B cell (primary cell): ENCODE results near the gene SLC6A6. TPM values are rescaled to one million over a fixed set of nuclear protein-coding genes. Genes with fewer than 3 reads are reported as not detected.

ENCODE experiments used
- ATAC-seq: fragments of 200-7000 bp; cut with Tn5 transposase; one replicate; pipeline ENCODE4 v1.10.0; 2021; ENCODE audit warnings: low read depth, mild to moderate bottlenecking, moderate number of reproducible peaks, moderate library complexity
- CTCF ChIA-PET: fragments of 350-600 bp; sonication (Branson Sonifier 250); formaldehyde crosslinking; loops from one replicate; lab custom pipeline; 2021; ENCODE audit warnings: antibody characterized with exemption, inconsistent platforms; lab: Charles Lee
- POLR2A ChIA-PET: fragments of 350-600 bp; sonication (Branson Sonifier 250); formaldehyde crosslinking; loops from one replicate; lab custom pipeline; 2021; ENCODE audit warnings: antibody characterized with exemption; lab: Charles Lee
- DNase-seq: peaks from one replicate; pipeline ENCODE4 v3.0.0; 2013
- H2AFZ ChIP-seq: 2 replicates; pipeline ENCODE4 v1.6.1; 2012; ENCODE audit warnings: mild to moderate bottlenecking, low read depth, low read length; ENCODE audit not compliant: insufficient read depth, poor library complexity, severe bottlenecking
- H3K27ac ChIP-seq, 2 donors: 1 replicate in 1 of 2; 2 replicates in 1 of 2; pipeline ENCODE4 v1.5.1; 2012 to 2013; ENCODE audit warnings: low read length in 2 of 2, mild to moderate bottlenecking in 2 of 2, moderate library complexity in 1 of 2
- H3K27me3 ChIP-seq, 4 experiments: fragments of 200-600 bp in 1 of 4; sonication (generic) in 1 of 4; replicated peaks in 1 of 4; 1 replicate in 2 of 4; 2 replicates in 2 of 4; pipeline versions ENCODE4 v1.6.1 to v1.7.0; 2013 to 2016; ENCODE audit warnings: low read length in 3 of 4, mild to moderate bottlenecking in 2 of 4, mixed read lengths in 1 of 4, moderate library complexity in 1 of 4; ENCODE audit not compliant: insufficient read depth in 4 of 4, control insufficient read depth in 3 of 4; ENCODE audit errors: control extremely low read depth in 1 of 4
- H3K36me3 ChIP-seq, 2 experiments: replicated peaks in 1 of 2; 1 replicate in 1 of 2; 2 replicates in 1 of 2; pipeline versions ENCODE4 v1.6.1 to v1.7.1; 2013; ENCODE audit warnings: low read length in 1 of 2; ENCODE audit not compliant: insufficient read depth in 2 of 2, control insufficient read depth in 1 of 2; ENCODE audit errors: control extremely low read depth in 1 of 2, extremely low read depth in 1 of 2
- H3K4me1 ChIP-seq, 2 donors: fragments of 200-600 bp in 1 of 2; sonication (generic) in 1 of 2; 1 replicate in 1 of 2; 2 replicates in 1 of 2; pipeline versions ENCODE4 v1.5.1 to v1.6.1; 2013 to 2017; ENCODE audit warnings: low read length in 2 of 2; ENCODE audit not compliant: control insufficient read depth in 2 of 2, insufficient read depth in 2 of 2
- H3K4me2 ChIP-seq: replicated peaks from 2 replicates; pipeline ENCODE3; 2012; ENCODE audit warnings: mild to moderate bottlenecking, low read depth, low read length; ENCODE audit not compliant: poor library complexity, severe bottlenecking
- H3K4me3 ChIP-seq, 5 experiments: fragments of 200-600 bp in 1 of 5; sonication (generic) in 1 of 5; 1 replicate in 3 of 5; 2 replicates in 2 of 5; pipeline versions ENCODE4 v1.5.1 to v1.7.0; 2011 to 2016; ENCODE audit warnings: low read length in 4 of 5, mild to moderate bottlenecking in 4 of 5, low read depth in 2 of 5, control low read depth in 1 of 5, moderate library complexity in 1 of 5; ENCODE audit not compliant: insufficient read depth in 1 of 5; ENCODE audit errors: control extremely low read depth in 1 of 5, extremely low read depth in 1 of 5
- H3K79me2 ChIP-seq: fragments of 200-600 bp; sonication (generic); one replicate; pipeline ENCODE4 v1.6.0; 2016; ENCODE audit warnings: low read length; ENCODE audit not compliant: control insufficient read depth, insufficient read depth
- H3K9ac ChIP-seq: fragments of 200-600 bp; sonication (generic); 2 replicates; pipeline ENCODE4 v1.6.1; 2017; ENCODE audit warnings: mild to moderate bottlenecking, low read length, moderate library complexity
- H3K9me3 ChIP-seq, 3 donors: one replicate each; pipeline versions ENCODE4 v1.6.1 to v1.7.1; 2013; ENCODE audit warnings: low read length in 2 of 3; ENCODE audit not compliant: control insufficient read depth in 2 of 3, insufficient read depth in 1 of 3; ENCODE audit errors: control extremely low read depth in 1 of 3
- H4K20me1 ChIP-seq: 2 replicates; pipeline ENCODE4 v1.6.0; 2012; ENCODE audit warnings: mild to moderate bottlenecking, low read length; ENCODE audit not compliant: insufficient read depth, control insufficient read depth, poor library complexity, severe bottlenecking
- H3K27ac Mint-ChIP-seq: one replicate; pipeline ENCODE4 v1.8.0; 2021; ENCODE audit warnings: mixed read lengths
- H3K27me3 Mint-ChIP-seq: one replicate; pipeline ENCODE4 v1.8.0; 2021; ENCODE audit warnings: mixed read lengths
- H3K4me1 Mint-ChIP-seq: one replicate; pipeline ENCODE4 v1.8.0; 2021; ENCODE audit warnings: mixed read lengths
- H3K4me3 Mint-ChIP-seq: one replicate; pipeline ENCODE4 v1.8.0; 2021; ENCODE audit warnings: mixed read lengths
- H3K9me3 Mint-ChIP-seq: one replicate; pipeline ENCODE4 v1.8.0; 2022; ENCODE audit warnings: mixed read lengths; ENCODE audit not compliant: insufficient read depth
- EZH2 ChIP-seq: IDR thresholded peaks from 2 replicates; pipeline ENCODE4 v1.6.1; 2012; ENCODE audit warnings: borderline replicate concordance, low read depth, mild to moderate bottlenecking, moderate library complexity, low read length; ENCODE audit not compliant: insufficient read depth, poor library complexity, severe bottlenecking
- WGBS: methylation state at CpG from one replicate; pipeline ENCODE4 v1.1.5; 2013; ENCODE audit warnings: missing lambda C conversion rate; ENCODE audit not compliant: insufficient coverage; 5-methylcytosine and 5-hydroxymethylcytosine counted together
- intact Hi-C: fragments of 100-400 bp; cut with micrococcal nuclease; formaldehyde crosslinking; loops from one replicate; pipeline ENCODE4 v1.10.0; 2022
- polyA plus RNA-seq: library from polyadenylated mRNA; depleted of rRNA; stranded (reverse); fragments of >200 nt; gene quantifications from 2 replicates; pipeline ENCODE4 v1.2.3, GENCODE V29; 2012
- total RNA-seq, 2 donors: library from RNA; stranded (reverse); fragments of 120-200 nt in 1 of 2; gene quantifications; 1 replicate in 1 of 2; 2 replicates in 1 of 2; pipeline versions ENCODE4 v1.2.3 to v1.2.4, GENCODE V29; 2013 to 2022
- TF ChIP-seq, protein P1 (sequence below): fragments of 200-600 bp; IDR thresholded peaks from one replicate; pipeline ENCODE4 v1.8.0; 2022; ENCODE audit warnings: antibody characterized with exemption, mild to moderate bottlenecking

SLC6A6 gene
- total and polyA plus RNA-seq, 2 donors (not counting 1 experiment from before 2014, with no cell fraction given): 34.2 to 48.7 TPM

DNA sequence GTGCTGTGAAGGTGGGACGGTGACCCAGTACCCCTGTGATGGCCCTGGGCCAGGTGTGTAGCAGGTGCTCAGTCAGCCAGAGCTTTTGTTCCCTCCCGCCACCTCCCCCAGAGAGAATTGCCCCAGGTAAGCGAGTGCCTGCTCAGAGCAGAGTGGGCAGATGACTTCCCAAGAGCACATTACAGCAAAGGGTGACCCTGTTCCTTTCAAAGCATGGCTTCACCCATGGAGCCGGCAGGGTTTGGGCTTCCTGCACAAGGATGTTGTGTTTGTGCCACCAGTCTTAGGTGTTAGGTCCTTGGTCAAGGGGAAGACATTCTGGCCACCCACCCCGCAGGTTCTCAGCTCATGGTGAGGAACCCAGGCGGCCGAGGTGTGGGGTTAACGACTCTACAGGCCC, 30.7 kb downstream of the SLC6A6 start:
- DNase-seq: no peak
- intact Hi-C loops: no loop called here
- Histone ChIP-seq H3K4me1 (peaks cover 65 to 80% of the 10 kb centered on the region in 2 donors), H2AFZ (no peak overlapping the region), H3K79me2 (peaks cover 61% of the 10 kb centered on the region), H3K36me3 (no peaks in the 10 kb centered on the region), H3K4me2 (peak overlapping the region; percentile 81), H3K4me3 (peak overlapping the region in 2 of 5 experiments; percentile 3 to 59), H3K27me3 (no peaks in the 10 kb centered on the region), H3K9me3 (no peaks in the 10 kb centered on the region), H3K27ac (peak overlapping the region; percentile 93 to 98), H3K9ac (peak overlapping the region; percentile 63), H4K20me1 (peaks cover 5% of the 10 kb centered on the region)
- CTCF ChIA-PET: interaction anchor here (0.6 to 2.7 kb wide), 5 partner anchors 23 to 34 kb away, joined by 3 to 22 read pairs (median 6); partner anchors contain the start of gene SLC6A6
- no peak for ATAC-seq
- Mint-ChIP-seq H3K4me1 (peaks cover 79% of the 10 kb centered on the region), H3K4me3 (peak overlapping the region; percentile 80), H3K27me3 (no peaks in the 10 kb centered on the region), H3K9me3 (no peaks in the 10 kb centered on the region), H3K27ac (peak overlapping the region; percentile 94)
- WGBS: 77% methylated on average over 6 of the region's 8 CpGs
- TF ChIP-seq, protein P1, sequence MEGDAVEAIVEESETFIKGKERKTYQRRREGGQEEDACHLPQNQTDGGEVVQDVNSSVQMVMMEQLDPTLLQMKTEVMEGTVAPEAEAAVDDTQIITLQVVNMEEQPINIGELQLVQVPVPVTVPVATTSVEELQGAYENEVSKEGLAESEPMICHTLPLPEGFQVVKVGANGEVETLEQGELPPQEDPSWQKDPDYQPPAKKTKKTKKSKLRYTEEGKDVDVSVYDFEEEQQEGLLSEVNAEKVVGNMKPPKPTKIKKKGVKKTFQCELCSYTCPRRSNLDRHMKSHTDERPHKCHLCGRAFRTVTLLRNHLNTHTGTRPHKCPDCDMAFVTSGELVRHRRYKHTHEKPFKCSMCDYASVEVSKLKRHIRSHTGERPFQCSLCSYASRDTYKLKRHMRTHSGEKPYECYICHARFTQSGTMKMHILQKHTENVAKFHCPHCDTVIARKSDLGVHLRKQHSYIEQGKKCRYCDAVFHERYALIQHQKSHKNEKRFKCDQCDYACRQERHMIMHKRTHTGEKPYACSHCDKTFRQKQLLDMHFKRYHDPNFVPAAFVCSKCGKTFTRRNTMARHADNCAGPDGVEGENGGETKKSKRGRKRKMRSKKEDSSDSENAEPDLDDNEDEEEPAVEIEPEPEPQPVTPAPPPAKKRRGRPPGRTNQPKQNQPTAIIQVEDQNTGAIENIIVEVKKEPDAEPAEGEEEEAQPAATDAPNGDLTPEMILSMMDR: no peak
- TF ChIP-seq EZH2: no peak
- POLR2A ChIA-PET: interaction anchor here (0.6 to 3.3 kb wide), 6 partner anchors 9 to 312 kb away, joined by 3 to 38 read pairs (median 6); partner anchors contain the start of gene SLC6A6

DNA sequence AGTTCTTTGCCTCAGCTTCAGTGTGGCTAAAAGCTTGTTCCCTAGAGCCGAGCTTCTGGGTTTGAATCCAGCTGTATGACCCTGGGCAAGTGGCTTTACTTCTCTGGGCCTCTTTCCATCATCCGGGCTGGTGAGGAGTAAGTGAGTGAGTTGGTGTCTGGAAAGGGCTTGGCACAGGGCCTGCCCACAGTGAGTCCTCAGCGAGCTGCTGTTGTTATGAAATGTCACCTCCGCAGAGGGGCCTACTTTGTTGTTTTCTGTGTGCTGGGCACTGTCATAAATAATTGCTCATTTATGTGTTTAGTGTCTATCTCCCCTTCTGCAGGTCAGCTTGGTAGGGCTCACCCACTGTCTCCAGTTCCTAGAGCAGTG, 31.7 kb downstream of the SLC6A6 start:
- WGBS: 55% methylated on average over 4 of the region's 4 CpGs

More for the DNA sequence above, 31.7 kb downstream of the SLC6A6 start:
- DNase-seq: no peak
- peaks cover 58 to 77% of the 10 kb centered on the region in 2 donors for H3K4me1 ChIP-seq
- TF ChIP-seq, protein P1: no peak
- TF ChIP-seq EZH2: no peak
- peaks cover 67% of the 10 kb centered on the region for H3K79me2 ChIP-seq
- Mint-ChIP-seq H3K27me3 (no peaks in the 10 kb centered on the region), H3K9me3 (no peaks in the 10 kb centered on the region), H3K4me1 (peaks cover 76% of the 10 kb centered on the region), H3K4me3 (peak overlapping the region; percentile 36), H3K27ac (peak overlapping the region; percentile 94)
- H3K9me3 ChIP-seq: no peaks in the 10 kb centered on the region
- ATAC-seq: no peak
- H4K20me1 ChIP-seq: peaks cover 10% of the 10 kb centered on the region
- intact Hi-C loops: no loop called here
- H3K4me2 ChIP-seq: peak overlapping the region; percentile 81
- H3K27ac ChIP-seq: peak overlapping the region; percentile 93 to 98
- H3K27me3 ChIP-seq: no peaks in the 10 kb centered on the region
- H3K4me3 ChIP-seq: no peak overlapping the region
- H2AFZ ChIP-seq: peak overlapping the region; percentile 20
- peak overlapping the region; percentile 28 for H3K9ac ChIP-seq
- ChIA-PET CTCF (interaction anchor here (0.9 to 2.7 kb wide), 4 partner anchors 27 to 35 kb away, joined by 3 to 22 read pairs (median 6); partner anchors contain the start of gene SLC6A6), POLR2A (interaction anchor here (0.9 kb wide), 1 partner anchor 10 kb away, joined by 3 read pairs; no protein-coding TSS in a partner anchor)
- H3K36me3 ChIP-seq: no peaks in the 10 kb centered on the region
